Stimulated activated CD4-positive, alpha-beta T cell treated with anti-CD3 and anti-CD28 coated beads, Interleukin-4, amount 100 ng/mL, for 4 hours (primary cell): ENCODE measurements around the gene DCAF12.
A peak's percentile ranks its signal among the peaks of the same experiment; 100 is the strongest.

ENCODE experiments used
- DNase-seq, 2 experiments: peaks; one replicate each; pipeline ENCODE4 v3.0.0-alpha.2; 2020

Gene DCAF12

DNA sequence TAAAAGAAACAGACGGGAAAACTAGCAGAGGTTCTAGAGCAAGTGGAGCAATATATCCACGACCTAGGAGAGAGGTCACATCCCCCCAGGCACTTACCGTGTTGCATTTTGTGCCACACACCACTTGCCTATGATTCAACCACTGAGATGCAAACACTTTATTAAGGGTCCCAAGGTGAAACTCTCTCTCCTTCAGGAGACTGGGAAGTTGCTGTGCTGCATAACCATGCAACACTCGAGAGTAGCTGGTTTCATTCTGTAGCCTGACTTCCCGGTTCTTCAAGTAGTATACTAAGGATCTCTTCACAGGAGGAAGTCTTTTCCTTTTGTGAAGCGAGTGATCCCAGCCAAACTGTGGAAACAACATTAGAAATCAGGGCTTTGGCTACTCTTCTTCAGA, 1.6 kb downstream of the DCAF12 start:
- no peak for DNase-seq

DNA sequence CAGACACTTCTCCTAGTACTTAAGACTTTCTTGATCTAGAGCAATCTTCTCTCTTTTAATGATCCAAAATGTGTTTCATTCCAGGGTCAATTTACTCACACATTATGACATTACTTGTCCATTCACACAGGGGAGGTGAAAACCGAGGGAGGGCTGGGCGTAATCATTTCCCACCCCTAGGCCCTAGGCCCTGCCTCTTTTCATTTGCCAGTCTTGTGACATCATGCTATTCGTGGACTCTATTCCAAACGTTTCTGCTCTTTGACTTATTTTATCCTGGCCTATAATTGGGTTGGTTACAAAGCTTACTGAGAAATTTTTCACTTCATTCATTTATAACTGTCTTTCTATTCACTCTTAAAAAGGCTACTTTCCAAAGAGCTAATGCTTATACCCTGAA, 2.4 kb downstream of the DCAF12 start:
- DNase-seq = no peak

DNA sequence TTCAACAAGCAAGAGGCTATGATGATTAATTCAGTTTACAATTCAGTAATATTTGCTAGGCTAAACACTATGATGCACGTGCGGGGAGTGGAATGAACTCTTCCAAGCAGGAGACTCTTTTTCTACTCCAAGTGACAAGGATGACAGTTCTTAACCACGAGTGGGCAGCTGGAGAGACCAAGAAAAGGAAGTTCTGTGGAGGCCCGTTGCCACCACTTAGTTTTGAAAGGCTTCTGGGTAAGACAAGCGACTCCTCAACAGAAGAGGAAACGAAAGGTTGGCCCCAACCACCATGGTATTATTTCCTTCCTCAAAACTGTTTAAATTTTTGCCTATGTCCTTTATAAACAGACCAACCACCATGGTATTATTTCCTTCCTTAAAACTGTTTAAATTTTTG, 2.8 kb downstream of the DCAF12 start:
- DNase-seq = no peak

DNA sequence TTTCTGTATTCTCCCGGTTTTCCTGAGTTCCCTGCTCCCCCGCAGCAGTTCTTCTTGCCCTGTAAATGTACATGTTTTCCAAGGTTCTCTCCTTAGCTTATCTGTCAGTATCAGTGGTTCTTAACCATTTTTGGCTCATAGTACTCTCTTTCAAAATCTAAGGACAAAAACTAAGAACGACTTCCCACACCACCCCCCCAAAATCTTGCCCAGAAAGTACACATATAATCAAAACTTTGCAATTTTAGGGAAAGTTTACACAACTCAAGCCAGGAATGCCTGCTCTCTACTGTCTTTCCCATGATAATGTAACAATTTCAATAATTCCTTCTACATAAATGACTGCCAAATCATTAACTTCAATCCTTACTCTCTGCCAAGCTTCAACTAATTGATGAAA, 4.5 kb downstream of the DCAF12 start:
- DNase-seq = no peak

DNA sequence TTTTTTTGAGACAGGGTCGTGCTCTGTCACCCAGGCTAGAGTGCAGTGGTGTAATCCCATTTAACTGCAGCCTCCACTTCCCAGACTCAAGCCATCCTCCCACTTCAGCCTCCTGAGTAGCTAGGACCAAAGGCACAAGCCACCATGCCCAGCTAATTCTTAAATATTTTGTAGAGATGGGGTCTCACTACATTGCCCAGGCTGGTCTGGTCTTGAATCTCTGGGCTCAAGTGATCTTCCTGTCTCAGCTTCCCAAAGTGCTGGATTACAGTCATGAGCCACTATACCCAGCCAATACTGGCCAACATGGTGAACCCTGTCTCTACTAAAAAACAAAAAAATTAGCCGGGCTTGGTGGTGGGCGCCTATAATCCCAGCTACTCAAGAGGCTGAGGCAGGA, 6.8 kb downstream of the DCAF12 start:
- DNase-seq = no peak

DNA sequence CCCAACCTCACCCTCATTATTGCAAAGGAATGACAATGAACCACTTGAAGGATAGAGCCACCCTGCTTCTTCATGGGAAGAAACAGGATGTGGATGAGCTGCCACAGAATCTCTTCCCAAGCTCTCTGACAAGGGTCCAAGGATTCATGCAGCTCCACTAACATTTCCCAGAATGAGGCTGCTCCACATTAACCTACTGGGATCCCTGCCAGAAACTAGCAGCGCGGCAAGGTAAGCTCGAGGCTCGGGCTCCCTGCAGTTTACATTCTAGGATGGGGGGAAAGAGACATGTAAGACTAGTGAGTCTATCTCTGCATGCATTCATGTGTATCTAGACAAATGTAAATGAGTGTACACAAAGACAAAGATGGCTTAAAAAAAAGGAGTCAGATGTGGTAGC, 12.1 kb downstream of the DCAF12 start:
- no peak for DNase-seq

DNA sequence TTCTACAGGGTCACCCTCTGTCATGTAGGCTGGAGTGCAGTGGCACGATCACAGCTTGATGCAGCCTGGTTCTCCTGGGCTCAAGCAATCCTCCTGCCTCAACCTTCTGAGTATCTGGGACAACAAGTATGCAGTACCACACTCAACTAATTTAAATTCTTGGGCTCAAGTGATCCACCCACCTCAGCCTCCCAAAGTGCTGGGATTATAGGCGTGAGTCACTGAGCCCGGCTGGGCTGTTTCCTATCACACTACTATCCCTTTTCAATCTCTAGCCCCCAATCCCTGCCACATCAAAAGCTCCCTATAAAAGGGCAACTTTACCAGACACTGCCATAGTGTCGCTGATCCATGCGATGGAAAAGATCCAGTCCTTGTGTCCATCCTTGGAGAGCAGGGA, 20.4 kb downstream of the DCAF12 start:
- no peak for DNase-seq

DNA sequence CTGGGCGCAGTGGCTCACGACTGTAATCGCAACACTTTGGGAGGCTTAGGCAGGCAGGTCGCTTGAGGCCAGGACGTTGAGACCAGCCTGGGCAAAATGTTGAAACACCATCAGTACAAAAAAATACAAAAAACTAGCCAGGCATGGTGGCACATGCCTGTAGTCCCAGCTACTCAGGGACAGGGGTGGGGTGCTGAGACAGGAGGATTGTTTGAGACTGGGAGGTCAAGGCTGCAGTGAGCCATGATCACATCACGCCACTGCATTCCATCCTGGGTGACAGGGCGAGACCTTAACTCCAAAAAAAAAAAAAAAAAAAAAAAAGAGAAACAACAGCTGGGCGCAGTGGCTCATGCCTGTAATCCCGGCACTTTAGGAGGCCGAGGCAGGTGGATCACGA, 23.7 kb downstream of the DCAF12 start:
- no peak for DNase-seq

DNA sequence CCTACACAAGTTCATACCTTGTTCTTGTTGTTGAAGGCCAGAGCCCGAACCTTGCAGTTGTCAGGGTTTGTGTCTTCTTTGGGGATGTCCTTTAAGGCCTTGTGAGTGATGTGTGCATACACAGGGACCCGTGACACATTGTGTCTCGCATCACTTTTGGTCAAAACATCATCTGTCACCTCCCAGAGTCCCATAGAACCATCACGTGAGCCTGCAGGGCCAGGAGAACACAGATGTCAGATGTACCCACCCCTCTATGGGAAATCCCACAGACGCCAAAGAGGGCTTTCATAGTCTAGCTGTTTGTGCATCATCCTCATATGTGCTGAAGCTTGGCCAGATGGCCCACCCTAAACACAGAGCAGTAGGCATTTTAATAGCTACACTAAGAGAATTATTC, 28.2 kb downstream of the DCAF12 start:
- no peak for DNase-seq

DNA sequence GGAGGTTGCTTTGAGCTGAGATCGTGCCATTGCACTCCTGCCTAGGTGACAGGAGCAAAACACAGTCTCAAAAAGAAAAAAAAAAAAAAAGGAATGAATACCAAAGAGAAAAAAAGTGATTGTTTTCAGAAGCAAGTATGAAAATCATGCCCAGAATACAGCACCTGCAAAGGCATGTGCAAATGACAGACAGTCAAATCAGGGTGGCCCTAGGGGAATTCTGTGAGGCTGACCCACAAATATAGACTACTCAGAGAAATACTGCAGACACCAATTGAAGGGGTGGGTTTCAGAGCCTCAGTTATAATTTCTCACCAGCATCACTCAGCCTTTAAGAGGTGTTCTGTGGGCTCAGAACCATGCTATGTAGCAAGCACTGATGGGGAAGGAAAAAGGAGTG, 28.6 kb downstream of the DCAF12 start:
- no peak for DNase-seq

DNA sequence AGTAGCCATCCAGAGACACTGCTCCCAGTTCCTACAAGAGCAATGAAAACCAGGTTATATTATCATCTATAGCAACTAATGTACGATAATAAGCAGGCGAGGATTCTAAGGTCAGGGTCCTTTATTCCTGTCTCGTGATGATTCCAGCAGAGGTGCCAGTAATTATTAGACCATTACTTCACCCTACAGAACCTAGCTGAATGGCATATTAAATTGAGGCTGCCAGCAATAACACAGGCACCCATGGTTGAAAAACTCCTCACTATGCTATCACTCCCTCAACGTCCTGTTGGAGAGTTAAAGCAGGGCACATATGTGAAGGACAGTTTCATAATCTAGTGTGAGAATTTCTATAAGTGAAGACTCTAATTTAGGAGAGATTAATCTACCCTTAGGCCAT, 29.7 kb downstream of the DCAF12 start:
- no peak for DNase-seq

DNA sequence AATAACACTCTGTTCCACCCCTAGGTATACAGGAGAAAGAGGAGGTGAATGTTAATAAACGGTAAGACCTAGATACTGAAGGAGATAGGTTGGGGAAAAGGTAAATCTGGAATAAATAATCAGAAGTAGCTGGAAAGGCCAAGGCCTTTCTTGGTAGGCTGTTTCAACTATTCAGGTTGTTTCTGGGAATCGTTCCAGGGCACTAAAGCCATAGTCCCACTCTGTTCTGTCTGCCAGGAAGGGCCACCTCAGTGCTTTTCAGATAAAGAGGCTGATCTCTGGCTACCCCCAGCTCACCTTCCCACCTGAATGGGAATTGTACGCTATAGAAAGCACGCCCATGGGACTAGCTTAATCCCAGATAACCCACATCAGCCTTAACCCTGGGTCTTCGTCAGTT, 32.9 kb downstream of the DCAF12 start:
- no peak for DNase-seq

DNA sequence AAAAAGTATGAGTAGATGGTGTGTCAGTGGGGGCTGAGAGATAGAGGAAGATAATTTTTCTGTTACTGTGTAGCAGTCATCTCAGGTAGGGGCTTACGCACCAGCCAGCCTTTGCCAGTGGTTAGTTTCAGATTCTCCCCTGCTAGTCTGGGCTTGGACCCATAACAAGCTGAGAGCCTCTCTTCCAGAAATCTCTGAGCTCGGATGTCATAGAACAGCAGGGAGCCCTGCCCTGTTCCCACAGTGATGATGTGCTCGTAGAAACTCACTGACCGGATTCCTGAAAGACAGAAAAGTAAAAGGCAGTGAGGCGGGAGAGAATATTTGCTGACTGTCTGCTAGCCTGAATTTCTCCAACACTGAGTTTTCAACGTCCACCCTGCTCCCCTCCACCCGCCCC, 37.2 kb downstream of the DCAF12 start:
- DNase-seq = no peak

DNA sequence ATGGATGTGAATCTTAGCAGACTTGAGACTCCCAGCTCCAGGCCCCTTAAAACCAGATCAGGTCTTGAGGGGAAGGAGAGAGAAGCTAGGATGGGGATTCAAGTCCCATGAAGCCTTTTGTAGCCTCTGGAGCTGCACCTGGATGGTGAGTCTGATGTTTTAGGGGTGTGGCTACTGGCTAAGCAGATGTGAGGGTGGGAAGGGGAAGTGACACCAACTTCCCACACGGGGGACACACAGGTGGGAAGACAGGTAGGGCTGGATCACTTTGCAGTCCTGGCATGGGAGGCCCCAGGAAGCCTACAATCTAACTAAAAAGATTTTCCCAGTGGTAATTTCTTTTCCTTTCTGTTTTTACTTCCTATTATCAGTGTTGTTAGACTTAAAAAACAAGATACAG, 39.1 kb downstream of the DCAF12 start:
- DNase-seq = no peak

DNA sequence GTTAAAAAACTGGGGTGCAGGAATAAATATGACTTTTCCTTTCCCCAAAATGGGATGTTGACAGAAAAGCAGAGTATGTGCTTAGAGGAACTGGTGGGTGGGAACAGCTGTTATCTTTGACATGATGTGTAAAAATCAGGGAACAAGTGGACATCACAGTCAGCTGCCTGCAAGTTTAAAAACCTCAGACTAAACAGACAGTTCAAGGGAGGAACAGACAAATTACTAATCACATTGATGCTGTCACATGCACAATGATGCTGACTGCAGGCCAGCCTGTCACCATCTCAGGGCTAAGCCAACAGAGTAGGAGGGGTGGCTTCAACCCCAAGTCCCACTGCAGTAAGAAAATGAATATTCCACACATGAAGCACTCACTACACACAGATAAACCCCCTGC, 39.6 kb downstream of the DCAF12 start:
- no peak for DNase-seq

DNA sequence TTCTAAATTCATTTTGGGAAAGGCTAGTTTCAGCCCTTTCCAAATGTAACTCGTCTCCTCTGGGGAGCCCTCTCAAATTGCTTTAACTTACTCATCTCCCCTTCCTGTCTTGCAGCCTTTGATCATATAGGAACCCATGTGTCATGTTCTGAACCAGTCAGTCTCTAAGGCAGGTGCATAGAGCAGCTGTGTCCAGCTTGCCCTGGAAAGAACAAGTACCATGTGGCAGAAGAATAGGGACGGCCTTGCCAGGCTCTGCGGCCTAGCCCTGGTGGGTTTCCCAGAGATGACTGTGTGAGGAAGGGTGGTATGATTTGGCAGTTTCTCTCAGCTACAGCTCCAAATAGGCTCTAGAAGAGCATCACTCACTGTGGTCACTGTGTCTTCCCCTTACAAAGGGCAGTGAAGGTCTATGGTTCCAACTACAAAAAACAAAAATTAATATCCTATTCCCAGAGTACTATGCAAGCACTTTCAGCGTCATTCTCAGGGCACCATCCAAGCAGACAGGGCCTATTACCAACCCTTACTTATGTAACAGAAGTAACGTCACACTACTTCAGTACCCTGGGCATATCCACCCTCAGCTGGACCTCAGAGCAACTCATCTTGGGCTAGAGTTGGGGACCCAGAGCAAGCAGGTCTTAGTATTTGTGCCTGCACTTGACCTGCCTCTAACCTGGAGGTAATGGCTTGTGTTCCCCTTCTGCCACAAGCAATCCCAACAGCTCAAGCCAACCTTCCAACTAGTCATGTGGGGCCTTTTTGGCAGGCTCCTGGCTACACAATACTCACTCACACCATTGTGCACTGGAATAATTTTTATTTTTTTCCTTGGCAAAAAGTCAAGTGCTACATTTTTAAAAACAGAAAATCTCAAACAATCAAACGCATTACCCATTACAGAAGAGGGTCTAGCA, 40.7 kb downstream of the DCAF12 start:
- peak in 1 of 2 experiments; percentile 2 for DNase-seq

DNA sequence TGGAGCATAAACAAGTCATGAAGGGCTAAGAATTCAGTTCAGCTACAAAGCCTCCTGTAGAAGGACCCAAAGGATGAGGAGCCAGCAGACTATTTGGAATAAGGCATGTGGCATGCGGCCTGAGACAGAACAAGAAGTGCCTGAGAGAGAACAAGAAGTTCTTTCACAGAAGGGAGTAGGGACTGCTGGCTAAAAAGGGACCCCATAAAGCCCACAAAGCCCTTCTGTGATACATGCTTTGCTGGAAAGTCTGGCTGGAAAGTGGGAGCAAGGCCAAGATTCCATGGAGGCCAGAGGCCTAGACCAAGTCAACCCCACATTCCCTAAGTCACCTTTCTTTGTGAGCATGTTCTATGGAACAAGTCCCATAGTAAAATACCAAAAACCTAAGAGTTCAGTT, 41.9 kb downstream of the DCAF12 start:
- DNase-seq = no peak

DNA sequence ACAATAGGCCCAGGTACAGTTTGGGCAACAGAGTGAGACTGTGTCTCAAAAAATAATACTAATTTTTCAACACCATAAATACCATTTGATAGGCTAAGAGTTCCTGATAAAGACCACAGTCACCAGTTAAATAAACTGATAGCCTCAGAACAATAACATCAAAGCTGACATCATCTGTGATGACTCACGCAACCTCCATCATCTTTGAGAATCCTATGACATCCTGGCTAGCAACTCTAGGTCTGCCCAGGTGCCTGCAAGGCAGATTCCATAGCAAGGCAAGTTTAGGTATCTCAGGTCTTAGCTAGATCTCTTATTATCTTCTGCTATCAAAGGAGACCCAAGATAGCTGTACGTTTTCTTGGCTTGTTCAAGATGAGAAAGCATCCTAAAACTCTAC, 47.3 kb downstream of the DCAF12 start:
- DNase-seq = peak in 1 of 2 experiments; percentile 2

DNA sequence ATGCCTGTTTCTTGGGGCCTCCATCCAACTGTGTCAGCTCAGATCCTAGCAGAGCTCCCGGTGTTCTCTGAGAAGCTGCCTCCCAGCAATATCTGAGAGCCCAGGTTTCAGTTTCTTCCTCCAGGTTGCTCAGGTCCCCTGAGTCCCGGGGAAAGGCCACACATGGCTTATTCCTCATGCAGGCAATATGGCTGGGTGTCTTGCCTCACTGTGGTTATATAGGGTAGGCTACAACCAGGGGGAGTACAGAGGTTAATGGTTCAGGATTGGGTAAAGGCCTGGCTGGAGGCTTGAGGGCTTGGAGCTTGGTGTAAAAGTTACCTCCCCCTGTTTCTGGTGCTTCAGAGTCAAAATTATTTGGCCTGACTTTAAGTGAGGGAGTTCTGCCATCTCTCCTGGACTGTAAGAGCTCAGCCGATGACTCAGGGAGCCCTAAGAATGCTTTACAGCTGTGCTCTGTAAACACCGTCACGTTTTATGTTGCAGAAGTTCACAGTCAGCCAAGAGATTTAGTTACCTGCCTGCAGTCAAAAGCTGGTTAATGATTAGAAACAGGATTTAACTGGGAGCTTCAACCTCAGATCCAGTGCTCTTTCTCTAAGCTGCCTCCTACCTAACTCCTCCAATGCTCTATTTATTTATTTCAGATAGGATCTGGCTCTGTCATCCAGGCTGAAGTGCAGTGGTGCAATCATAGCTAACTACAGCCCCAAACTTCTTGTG, 53.5 kb downstream of the DCAF12 start:
- DNase-seq = no peak

DNA sequence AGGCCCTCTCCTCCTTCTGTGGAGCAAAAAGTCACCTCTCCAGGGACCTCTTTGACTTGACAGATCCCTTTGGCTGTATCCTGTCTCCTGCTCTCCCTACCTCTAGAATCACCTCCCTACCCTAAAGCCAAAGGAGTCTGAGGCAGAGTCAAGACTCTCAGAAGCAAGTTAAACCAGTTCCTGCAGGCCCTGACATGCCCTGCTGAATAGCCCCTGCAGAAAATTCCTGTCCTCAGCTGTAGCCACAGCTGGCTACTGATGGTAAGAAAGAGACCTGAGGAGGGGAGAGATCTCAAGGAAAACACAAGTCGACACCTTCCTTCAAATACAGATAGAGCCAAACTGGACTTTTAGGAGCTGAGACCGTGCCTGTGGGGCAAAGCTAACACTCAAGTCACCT, 54.1 kb downstream of the DCAF12 start:
- DNase-seq = no peak

DNA sequence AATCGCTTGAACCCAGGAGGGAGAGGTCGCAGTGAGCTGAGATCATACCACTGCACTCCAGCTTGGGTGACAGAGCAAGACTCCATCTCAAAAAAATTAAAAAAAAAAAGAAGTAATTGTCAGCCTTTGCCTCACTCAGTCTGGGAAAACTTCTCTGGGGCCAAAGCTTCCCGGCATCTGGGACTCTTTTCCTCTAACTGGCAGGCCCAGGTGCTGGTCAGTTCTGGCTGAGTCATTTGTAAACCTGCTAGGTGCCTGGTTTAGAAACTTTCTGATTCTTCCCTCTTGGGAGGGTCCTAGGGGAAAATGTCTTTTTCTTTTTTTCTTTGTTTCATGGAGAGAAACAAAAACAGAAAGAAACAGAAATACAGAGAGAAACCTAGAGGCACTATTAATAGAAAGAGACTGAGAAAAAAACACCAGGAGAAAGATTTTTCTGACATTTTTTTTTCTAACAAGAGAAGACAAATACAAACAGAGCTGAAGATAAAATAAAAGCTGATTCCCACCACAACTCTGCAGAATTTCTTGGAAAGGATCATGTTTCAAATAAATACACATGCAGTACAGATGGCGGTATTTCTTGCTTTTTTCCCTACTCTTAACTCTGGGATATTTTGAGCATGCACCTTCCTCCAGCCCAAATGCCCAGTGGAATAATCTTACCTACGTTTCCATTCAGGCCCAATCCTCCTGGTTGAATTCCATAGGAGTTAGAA, 55.7 kb downstream of the DCAF12 start:
- DNase-seq = no peak

DNA sequence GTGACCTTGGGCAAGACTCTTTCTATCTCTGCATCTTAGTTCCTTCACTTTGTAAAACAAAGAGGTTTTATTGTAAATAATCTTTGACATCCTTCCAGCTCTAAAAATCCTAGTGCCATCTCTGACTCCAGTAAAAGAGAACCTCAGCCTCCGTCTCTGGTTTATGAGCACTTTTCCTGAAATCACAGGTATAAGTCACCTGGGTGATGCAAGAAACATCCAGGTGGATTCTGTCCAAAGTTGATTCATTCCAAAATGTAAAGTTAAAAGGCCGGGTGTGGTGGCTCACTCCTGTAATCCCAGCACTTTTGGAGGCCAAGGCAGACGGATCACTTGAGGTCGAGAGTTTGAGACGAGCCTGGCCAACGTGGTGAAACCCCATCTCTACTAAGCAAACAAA, 56.7 kb downstream of the DCAF12 start:
- no peak for DNase-seq

DNA sequence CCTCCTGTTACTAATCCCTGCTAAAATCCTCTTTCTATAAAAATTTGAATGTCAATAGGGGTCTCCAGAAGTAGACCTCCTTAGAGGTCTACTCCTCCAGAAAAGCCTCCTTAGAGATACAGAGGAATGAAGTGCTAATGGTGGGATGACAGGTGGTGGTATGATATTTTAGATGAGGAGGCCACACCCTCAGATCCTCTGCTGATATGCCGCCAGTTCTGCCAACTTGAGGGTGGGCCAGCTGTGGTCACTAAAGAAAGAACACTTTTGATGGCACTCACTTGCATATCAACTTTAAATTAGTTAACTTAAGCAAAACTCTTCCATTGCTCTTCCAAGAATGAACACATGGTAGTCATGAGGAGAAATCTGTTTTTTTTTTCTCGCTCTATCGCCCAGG, 61.0 kb downstream of the DCAF12 start:
- no peak for DNase-seq

DNA sequence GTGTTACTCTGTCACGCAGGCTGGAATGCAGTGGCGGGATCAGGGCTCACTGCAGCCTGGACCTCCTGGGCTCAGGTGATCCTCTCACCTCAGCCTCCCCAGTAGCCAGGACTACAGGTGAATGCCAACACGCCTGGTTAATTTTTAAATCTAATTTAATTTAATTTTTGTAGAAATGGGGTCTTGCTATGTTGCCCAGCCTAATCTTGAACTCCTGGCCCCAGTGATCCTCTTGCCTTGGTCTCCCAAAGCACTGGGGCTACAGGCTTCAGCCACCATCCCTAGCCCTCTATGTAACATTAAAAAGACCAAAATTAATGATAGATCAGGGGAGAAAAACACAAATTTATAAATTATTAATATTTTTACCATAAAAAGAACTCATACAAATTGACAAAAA, 66.5 kb downstream of the DCAF12 start:
- DNase-seq = no peak
